Lower lobe of right lung (tissue), 2 donors: Measurements from ENCODE around the gene SMIM20. TPM values are rescaled to one million over a fixed set of nuclear protein-coding genes. Genes with fewer than 3 reads are reported as not detected.

ENCODE experiments used
- ATAC-seq, 2 donors: fragments of 200-7000 bp; cut with Tn5 transposase; one replicate each; pipeline ENCODE4 v1.9.1; 2020 to 2022; ENCODE audit warnings: mild to moderate bottlenecking in 2 of 2, moderate library complexity in 2 of 2
- DNase-seq: peaks from one replicate; pipeline ENCODE4 v3.0.0-alpha.2; 2020
- H3K27ac ChIP-seq: fragments of 200-600 bp; one replicate; pipeline ENCODE4 v1.8.0; 2022
- H3K27me3 ChIP-seq: fragments of 200-600 bp; one replicate; pipeline ENCODE4 v1.8.0; 2022; ENCODE audit warnings: low read depth
- H3K36me3 ChIP-seq: fragments of 200-600 bp; one replicate; pipeline ENCODE4 v1.8.0; 2022; ENCODE audit warnings: mild to moderate bottlenecking
- H3K4me1 ChIP-seq: fragments of 200-600 bp; one replicate; pipeline ENCODE4 v1.8.0; 2022
- H3K4me3 ChIP-seq: fragments of 200-600 bp; one replicate; pipeline ENCODE4 v1.8.0; 2022; ENCODE audit warnings: mild to moderate bottlenecking
- H3K9me3 ChIP-seq: fragments of 200-600 bp; one replicate; pipeline ENCODE4 v1.8.0; 2022
- CTCF ChIP-seq: fragments of 200-600 bp; IDR thresholded peaks from one replicate; pipeline ENCODE4 v1.8.0; 2022; ENCODE audit warnings: antibody characterized with exemption, mild to moderate bottlenecking
- intact Hi-C: fragments of 100-400 bp; cut with DNase I; formaldehyde crosslinking; loops from one replicate; pipeline ENCODE4 v1.11.0; 2022
- total RNA-seq: library from RNA; stranded (reverse); fragmentation: NEBNext Ultra II Directional; extraction: Animal tissue kit (Norgen Biotek cat#: 25700); gene quantifications from one replicate; pipeline ENCODE4 v1.2.1, GENCODE V29; 2021
- donor health status: DM: no; HTN: yes; CAD: no; lungs with severe emphysema.

SMIM20 gene
- total RNA-seq, 1 donor from 2014 or later: 25.7 TPM

- Histone ChIP-seq H3K4me3 (no peak overlapping the region), H3K36me3 (no peaks in the 10 kb centered on the region), H3K4me1 (no peaks in the 10 kb centered on the region), H3K27me3 (no peaks in the 10 kb centered on the region), H3K9me3 (no peaks in the 10 kb centered on the region), H3K27ac (no peak overlapping the region)
- ATAC-seq: no peak
- intact Hi-C loops: no loop called here
- no peak for TF ChIP-seq CTCF
- DNase-seq: no peak
Measured at GRCh38 chr4:25958110-25958509, 44.1 kb downstream of the SMIM20 start.

DNA sequence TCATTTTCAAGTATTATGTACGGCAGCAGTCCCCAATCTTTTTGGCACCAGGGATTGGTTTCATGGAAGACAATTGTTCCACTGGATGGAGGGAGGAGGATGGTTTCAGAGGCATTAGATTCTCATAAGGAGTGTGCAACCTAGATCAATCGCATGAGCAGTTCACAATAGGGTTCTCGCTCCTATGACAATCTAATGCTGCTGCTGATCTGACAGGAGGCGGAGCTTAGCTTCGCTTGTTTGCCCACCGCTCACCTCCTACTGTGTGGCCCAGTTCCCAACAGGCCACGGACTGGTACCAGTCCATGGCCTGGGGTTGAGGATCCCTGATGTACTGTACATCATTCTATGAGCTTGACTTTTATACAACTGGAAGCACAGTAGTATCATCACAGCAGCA lies 48.4 kb downstream of the SMIM20 start:
- intact Hi-C loops: no loop called here
- Histone ChIP-seq H3K27ac (no peak overlapping the region), H3K36me3 (no peaks in the 10 kb centered on the region), H3K4me3 (no peak overlapping the region), H3K9me3 (no peaks in the 10 kb centered on the region), H3K4me1 (no peaks in the 10 kb centered on the region), H3K27me3 (no peaks in the 10 kb centered on the region)
- TF ChIP-seq CTCF: no peak
- no peak for DNase-seq
- no peak for ATAC-seq

DNA sequence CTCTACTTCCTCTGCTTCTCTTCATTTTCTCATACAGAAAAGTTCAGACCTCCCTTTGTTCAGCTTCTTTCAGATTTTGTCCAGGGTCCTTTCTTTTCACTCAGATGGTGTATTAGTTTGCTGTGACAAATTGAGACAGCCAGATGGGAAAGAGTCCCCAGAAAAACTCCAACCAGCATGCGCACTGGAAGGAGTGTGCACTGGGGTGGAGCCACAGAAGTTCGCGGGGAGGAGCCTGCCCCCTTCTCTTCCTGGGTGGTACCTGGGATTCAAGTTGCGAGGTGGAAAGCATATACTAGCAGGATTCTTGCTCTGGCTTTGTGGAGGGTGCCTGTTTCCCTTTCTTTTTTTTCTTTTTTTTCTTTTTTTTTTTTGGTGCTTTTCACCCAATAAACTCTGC lies 51.6 kb downstream of the SMIM20 start:
- H3K4me1 ChIP-seq: peaks cover 18% of the 10 kb centered on the region
- TF ChIP-seq CTCF: no peak
- DNase-seq: no peak
- H3K27ac ChIP-seq: no peak overlapping the region
- H3K9me3 ChIP-seq: no peaks in the 10 kb centered on the region
- no peaks in the 10 kb centered on the region for H3K36me3 ChIP-seq
- intact Hi-C loops: no loop called here
- no peak for ATAC-seq
- no peaks in the 10 kb centered on the region for H3K27me3 ChIP-seq
- H3K4me3 ChIP-seq: no peak overlapping the region

- Histone ChIP-seq H3K36me3 (no peaks in the 10 kb centered on the region), H3K4me1 (peaks cover 23% of the 10 kb centered on the region), H3K27ac (no peak overlapping the region), H3K27me3 (no peaks in the 10 kb centered on the region), H3K9me3 (no peaks in the 10 kb centered on the region), H3K4me3 (no peak overlapping the region)
- intact Hi-C loops: no loop called here
- DNase-seq (no peak), ATAC-seq (no peak)
- no peak for TF ChIP-seq CTCF
Measured at GRCh38 chr4:25966171-25966570, 52.2 kb downstream of the SMIM20 start.

- Histone ChIP-seq H3K4me3 (no peak overlapping the region), H3K9me3 (no peaks in the 10 kb centered on the region), H3K27ac (no peak overlapping the region), H3K27me3 (no peaks in the 10 kb centered on the region), H3K4me1 (peaks cover 27% of the 10 kb centered on the region), H3K36me3 (no peaks in the 10 kb centered on the region)
- ATAC-seq (no peak), DNase-seq (no peak)
- intact Hi-C loops: no loop called here
- TF ChIP-seq CTCF: no peak
Measured at GRCh38 chr4:25969374-25970155, 55.5 kb downstream of the SMIM20 start.
